RCC 7860 (cell line): Measurements from ENCODE around the gene SPINT4.
"Not testable (repeated sequence)": the region's sequence is repeated elsewhere in the genome, so short reads cannot be mapped to it uniquely, and the experiment has no call there.

Experiments used
- DNase-seq: peaks from one replicate; pipeline ENCODE4 v3.0.0-alpha.2; 2015; ENCODE audit warnings: low spot score
- FAIRE-seq: peaks from 2 replicates; lab custom pipeline; 2012; peaks lifted over from hg19 to GRCh38; lab: Jason Lieb, UNC

Gene SPINT4

DNA sequence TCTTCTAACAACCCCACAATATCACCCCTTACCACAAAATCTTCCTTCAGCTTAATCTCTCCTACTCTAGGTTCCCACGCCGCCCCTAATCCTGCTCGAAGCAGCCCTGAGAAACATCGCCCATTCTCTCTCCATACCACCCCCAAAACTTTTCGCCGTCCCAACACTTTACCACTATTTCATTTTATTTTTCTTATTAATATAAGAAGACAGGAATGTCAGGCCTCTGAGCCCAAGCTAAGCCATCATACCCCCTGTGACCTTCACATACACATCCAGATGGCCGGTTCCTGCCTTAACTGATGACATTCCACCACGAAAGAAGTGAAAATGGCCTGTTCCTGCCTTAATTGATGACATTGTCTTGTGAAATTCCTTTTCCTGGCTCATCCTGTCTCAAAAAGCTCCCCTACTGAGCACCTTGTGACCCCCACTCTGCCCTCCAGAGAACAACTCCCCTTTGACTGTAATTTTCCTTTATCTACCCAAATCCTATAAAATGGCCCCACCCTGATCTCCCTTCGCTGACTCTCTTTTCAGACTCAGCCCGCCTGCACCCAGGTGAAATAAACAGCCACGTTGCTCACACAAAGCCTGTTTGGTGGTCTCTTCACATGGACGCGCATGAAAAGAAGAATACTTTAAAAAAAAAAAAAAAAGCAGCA, 42.6 kb downstream of the SPINT4 start:
- not testable (repeated sequence) for DNase-seq, FAIRE-seq

DNA sequence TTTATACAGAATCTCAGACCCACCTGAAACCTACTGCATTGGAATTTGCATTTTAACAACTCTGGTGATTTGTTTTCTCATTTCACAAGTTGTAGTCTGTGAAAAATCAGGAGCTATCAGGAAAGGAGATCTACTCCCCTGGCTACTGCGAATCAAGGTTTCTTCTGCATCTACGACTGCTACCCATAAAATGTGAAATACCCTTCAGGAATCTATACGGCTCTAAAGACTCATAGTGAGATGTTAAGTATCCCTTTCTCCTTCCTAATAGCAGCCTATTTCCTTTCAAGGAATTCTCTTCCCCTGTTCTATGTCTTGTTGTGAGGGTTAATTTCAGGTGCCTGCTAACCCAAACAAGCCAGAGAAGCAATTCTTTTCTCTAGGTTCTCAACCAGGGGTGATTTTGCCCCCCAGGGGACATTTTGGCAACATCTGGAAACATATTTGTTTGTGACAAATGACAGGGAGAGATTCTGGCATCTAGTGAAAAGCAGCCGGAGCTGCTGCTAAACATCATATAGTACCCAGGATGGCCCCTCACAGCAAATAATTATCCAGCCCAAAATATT, 43.2 kb downstream of the SPINT4 start:
- DNase-seq, result no peak
- FAIRE-seq, result no peak

DNA sequence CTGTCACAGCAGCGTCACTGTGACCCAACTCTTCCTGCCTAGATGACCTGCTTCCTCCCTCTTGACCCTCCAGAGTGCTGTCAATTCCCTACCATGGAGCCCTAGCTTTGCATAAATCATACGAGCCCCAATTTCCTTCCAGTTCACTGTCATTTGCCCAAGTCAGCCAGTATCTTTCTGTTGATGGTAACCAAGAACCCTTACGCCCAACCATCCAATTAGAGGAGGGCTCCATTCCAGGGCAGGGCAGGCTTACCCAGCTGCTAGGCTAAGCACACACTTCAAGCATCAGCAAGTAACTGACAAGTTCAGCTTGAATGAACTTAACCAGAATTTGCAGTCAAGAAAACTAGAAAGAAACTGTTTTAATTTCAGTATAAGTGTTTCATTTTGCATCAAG, 43.8 kb downstream of the SPINT4 start:
- FAIRE-seq, result no peak
- DNase-seq, result no peak

DNA sequence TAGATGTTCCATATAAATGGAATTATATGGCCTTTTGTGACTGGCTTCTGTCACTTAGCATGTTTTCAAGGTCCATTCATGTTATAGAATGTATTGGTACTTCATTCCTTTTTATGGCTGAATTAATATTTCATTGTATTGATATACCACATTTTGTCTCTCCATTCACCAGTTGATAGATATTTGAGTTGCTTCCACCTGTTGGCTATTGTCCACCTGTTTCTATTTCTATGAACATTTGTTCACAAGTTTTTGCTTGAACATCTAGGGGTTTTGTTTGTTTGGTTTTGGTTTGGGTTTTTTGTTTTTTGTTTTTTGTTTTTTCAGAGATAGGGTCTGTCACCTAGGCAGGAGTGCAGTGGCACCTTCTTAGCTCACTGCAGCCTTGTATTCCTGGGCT, 46.3 kb downstream of the SPINT4 start:
- FAIRE-seq, result no peak

DNA sequence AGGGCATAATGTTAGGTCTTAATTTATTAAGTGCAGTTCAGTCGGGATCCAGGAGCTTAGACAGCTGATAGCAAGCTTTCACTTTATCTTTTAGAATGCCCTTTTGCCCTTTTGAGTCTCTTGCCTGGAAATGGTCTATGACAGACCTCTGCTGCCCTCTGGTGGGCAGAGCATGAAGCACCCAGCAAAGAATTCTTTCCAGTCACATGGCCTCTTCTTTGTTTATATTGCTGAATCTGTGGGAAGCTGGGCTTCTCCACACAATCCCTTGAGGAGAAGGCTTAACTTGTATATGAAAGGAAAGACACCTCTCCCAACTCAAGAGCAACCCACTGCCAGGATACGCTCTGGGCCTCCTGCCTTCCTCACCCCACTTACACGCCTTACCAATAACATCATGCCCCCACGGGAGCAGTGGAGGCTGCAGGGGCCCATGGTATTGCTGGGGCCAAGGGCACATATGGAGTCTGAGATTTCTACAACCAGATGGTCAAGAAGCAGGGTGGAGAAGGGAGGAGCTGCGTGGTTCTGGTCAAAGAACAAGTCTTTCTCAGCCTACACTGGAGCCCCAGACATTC, 49.1 kb downstream of the SPINT4 start:
- peak; percentile 73 for FAIRE-seq
- DNase-seq, result peak; percentile 69

More for the DNA sequence above, 46.3 kb downstream of the SPINT4 start:
- no peak for DNase-seq

DNA sequence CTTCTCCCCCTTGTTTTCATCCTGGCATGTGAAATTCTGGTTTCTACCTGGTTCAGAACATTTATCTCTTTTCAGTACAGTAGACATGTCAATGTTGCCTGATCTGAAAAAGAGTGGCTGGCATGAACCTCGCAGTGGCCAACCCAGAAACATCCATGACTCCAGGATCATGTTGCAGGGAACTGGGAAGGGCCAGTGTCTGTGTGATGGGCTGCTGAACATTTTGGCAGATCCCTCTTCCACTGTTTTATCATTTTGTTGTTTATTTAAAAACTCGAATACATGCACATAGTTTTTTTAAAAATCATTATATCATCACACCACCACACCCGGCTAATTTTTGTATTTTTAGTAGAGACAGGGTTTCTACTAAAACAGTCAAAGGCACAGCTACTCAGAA, 50.5 kb downstream of the SPINT4 start:
- DNase-seq (no peak), FAIRE-seq (no peak)

DNA sequence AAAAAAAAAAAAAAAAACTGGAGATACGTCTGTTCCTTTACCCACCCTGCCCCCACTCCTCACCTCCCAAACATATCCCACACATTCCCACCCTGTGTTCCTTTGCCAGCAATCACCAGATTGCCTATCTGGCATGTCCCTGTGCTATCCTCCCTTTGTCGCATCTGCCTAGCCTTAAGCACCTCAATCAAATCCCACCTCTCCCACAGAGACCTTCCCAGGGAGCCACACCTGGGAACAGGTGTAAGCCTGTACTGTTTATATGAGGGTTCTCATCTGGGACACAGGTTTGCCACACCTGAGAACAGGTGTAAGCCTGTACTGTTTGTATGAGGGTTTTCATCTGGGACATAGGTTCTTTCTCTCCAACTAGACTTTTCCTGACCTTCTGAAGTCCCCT, 52.8 kb downstream of the SPINT4 start:
- FAIRE-seq (no peak), DNase-seq (no peak)

DNA sequence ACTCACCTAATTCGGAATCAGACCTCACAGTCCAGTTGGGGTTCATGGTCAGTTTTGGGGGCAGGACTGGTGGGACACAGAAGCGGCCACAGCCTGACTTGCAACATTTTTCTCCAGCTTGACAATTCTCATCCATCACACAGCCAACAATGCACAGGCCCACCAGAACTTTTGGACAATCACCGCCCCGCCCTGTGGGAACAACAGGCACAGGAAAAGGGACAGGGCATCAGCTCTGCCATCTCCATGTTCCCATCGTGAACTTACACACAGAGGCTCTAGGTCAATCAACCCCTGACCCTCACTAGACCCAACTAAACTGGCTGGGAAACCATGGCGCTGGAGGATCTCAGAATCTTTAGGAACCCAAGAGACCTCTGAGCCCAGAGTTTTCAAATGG, 53.3 kb downstream of the SPINT4 start:
- DNase-seq (no peak), FAIRE-seq (no peak)
